Panc1 (cell line): Measurements from ENCODE around the gene NUP210.

Source experiments
- CTCF ChIP-seq: fragments of 450-650 bp; IDR thresholded peaks from 2 replicates; pipeline ENCODE4 v1.5.1; 2017; ENCODE audit warnings: mild to moderate bottlenecking
- POLR2AphosphoS5 ChIP-seq: IDR thresholded peaks from 2 replicates; pipeline ENCODE4 v1.6.1; 2012; ENCODE audit warnings: mild to moderate bottlenecking, low read depth, low read length, moderate library complexity

- TF ChIP-seq POLR2AphosphoS5 = no peak
- TF ChIP-seq CTCF = no peak
Observed at GRCh38 chr3:13424865-13425617, 4.9 kb upstream of the NUP210 start.
